Neural crest cell (in vitro differentiated cells): ENCODE data around the gene PXDC1. TPM values are rescaled to one million over a fixed set of nuclear protein-coding genes. Genes with fewer than 3 reads are reported as not detected.
"Not testable (repeated sequence)": the region's sequence is repeated elsewhere in the genome, so short reads cannot be mapped to it uniquely, and the experiment has no call there.

Experiments used
- DNase-seq: peaks from one replicate; pipeline ENCODE4 v3.0.0; 2021; ENCODE audit warnings: low read depth, mixed read lengths, low spot score
- H3K27ac Mint-ChIP-seq: one replicate; pipeline ENCODE4 v1.8.0; 2021; ENCODE audit warnings: mild to moderate bottlenecking, mixed read lengths; ENCODE audit not compliant: unreplicated experiment
- H3K27me3 Mint-ChIP-seq: 2 replicates; pipeline ENCODE4 v1.8.0; 2021; ENCODE audit warnings: low read depth, mild to moderate bottlenecking, mixed read lengths
- H3K36me3 Mint-ChIP-seq: 2 replicates; pipeline ENCODE4 v1.8.0; 2021; ENCODE audit warnings: low read depth, mild to moderate bottlenecking, mixed read lengths
- H3K4me1 Mint-ChIP-seq: 2 replicates; pipeline ENCODE4 v1.8.0; 2021; ENCODE audit warnings: mixed read lengths
- H3K4me3 Mint-ChIP-seq: one replicate; pipeline ENCODE4 v1.8.0; 2021; ENCODE audit warnings: mild to moderate bottlenecking, mixed read lengths
- H3K9me3 Mint-ChIP-seq: 2 replicates; pipeline ENCODE4 v1.8.0; 2021; ENCODE audit warnings: mixed read lengths
- total RNA-seq: library from RNA; stranded (reverse); gene quantifications from 2 replicates; pipeline ENCODE4 v1.2.1, GENCODE V29; 2021
- TF ChIP-seq, protein P1 (sequence below): fragments of 200-600 bp; sonication (generic); conservative IDR thresholded peaks from 2 replicates; pipeline ENCODE4 v1.5.0; 2021; ENCODE audit warnings: antibody characterized with exemption, mild to moderate bottlenecking

Gene PXDC1
- total RNA-seq, 1 donor from 2014 or later = 4.8 TPM

DNA sequence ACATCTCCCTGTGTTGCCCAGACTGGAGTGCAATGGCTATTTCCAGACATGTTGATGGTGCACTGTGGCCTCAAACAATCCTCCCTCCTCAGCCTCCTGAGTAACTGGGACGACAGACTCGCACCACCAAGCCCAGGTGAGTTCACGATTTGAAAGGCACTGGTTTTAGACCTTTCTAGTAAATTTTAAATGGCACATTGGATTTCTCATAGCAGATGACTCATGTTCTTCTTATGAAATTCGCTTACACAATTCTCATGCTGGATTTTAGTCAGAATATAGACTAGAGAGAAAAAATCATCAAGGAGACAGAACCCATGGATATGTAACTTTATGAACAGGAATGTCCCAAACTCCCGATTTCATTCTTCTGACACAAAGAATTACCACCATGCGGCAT, 18.1 kb upstream of the PXDC1 start:
- DNase-seq = no peak
- Mint-ChIP-seq H3K4me1 (peaks cover 11% of the 10 kb centered on the region), H3K4me3 (no peak overlapping the region), H3K9me3 (peaks cover 6% of the 10 kb centered on the region), H3K27ac (no peak overlapping the region), H3K36me3 (no peaks in the 10 kb centered on the region), H3K27me3 (peaks cover 18% of the 10 kb centered on the region)
- TF ChIP-seq, protein P1, sequence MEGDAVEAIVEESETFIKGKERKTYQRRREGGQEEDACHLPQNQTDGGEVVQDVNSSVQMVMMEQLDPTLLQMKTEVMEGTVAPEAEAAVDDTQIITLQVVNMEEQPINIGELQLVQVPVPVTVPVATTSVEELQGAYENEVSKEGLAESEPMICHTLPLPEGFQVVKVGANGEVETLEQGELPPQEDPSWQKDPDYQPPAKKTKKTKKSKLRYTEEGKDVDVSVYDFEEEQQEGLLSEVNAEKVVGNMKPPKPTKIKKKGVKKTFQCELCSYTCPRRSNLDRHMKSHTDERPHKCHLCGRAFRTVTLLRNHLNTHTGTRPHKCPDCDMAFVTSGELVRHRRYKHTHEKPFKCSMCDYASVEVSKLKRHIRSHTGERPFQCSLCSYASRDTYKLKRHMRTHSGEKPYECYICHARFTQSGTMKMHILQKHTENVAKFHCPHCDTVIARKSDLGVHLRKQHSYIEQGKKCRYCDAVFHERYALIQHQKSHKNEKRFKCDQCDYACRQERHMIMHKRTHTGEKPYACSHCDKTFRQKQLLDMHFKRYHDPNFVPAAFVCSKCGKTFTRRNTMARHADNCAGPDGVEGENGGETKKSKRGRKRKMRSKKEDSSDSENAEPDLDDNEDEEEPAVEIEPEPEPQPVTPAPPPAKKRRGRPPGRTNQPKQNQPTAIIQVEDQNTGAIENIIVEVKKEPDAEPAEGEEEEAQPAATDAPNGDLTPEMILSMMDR = no peak

DNA sequence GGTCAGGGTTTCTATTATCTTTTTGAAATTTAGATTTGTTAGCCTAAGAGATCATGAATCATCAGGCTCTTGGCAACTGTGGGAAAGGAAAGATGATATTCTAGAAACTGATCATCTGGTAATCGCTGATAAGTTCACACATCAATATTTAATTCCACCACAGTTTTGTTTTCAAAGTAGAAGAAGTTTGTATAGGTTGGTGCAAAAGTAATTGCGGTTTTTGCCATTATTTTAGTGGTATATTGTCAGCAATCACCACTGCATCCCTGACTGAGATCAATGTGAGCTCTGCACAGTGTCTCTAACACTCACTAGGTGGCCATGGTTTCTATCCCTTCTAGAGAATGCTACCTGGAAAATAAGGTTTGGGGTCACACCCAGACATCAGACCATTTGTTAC, 17.0 kb upstream of the PXDC1 start:
- DNase-seq = no peak
- Mint-ChIP-seq H3K27me3 (peaks cover 15% of the 10 kb centered on the region), H3K27ac (no peak overlapping the region), H3K9me3 (peaks cover 6% of the 10 kb centered on the region), H3K4me1 (peaks cover 11% of the 10 kb centered on the region), H3K4me3 (no peak overlapping the region), H3K36me3 (no peaks in the 10 kb centered on the region)
- TF ChIP-seq, protein P1 = no peak

DNA sequence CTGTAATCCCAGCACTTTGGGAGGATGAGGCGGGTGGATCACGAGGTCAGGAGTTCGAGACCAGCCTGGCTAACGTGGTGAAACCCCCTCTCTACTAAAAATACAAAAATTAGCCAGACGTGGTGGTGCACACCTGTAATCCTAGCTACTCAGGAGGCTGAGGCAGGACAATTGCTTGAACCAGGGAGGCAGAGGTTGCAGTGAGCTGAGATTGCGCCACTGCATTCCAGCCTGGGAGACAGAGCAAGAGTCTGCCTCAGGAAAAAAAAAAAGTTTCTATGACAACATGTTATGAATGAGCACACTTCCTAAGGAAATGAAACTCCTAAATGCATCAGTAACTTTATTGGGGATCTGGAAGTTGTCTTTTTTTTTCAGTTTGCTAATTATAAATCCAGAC, 16.0 kb upstream of the PXDC1 start:
- not testable (repeated sequence) for H3K36me3 Mint-ChIP-seq, H3K27ac Mint-ChIP-seq, H3K4me3 Mint-ChIP-seq, DNase-seq, H3K9me3 Mint-ChIP-seq
- peaks cover 12% of the 10 kb centered on the region for H3K27me3 Mint-ChIP-seq
- peaks cover 11% of the 10 kb centered on the region for H3K4me1 Mint-ChIP-seq

DNA sequence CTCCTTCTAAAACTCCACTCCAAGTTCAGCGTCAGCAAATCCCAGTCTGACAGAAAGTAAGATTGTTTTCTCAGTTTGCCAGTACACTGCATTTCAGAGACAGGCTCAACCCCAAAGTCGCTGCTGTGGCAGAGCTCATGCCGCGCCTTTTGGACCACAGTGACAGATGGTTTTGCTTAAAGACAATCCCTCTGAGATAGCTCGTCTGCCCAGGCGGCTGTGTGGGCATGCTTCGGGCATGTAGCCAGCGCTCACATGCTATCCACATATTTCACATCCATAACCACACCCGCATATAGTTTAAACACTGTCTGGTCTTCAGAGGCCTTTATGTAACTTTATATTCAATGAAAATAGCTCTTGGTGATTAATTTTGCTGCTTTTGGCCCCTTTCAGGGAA, 14.7 kb upstream of the PXDC1 start:
- DNase-seq = no peak
- TF ChIP-seq, protein P1 = no peak
- peak overlapping the region; percentile 5 for H3K27ac Mint-ChIP-seq
- peaks cover 11% of the 10 kb centered on the region for H3K4me1 Mint-ChIP-seq
- H3K9me3 Mint-ChIP-seq = no peaks in the 10 kb centered on the region
- no peaks in the 10 kb centered on the region for H3K36me3 Mint-ChIP-seq
- H3K4me3 Mint-ChIP-seq = no peak overlapping the region
- H3K27me3 Mint-ChIP-seq = peaks cover 8% of the 10 kb centered on the region

DNA sequence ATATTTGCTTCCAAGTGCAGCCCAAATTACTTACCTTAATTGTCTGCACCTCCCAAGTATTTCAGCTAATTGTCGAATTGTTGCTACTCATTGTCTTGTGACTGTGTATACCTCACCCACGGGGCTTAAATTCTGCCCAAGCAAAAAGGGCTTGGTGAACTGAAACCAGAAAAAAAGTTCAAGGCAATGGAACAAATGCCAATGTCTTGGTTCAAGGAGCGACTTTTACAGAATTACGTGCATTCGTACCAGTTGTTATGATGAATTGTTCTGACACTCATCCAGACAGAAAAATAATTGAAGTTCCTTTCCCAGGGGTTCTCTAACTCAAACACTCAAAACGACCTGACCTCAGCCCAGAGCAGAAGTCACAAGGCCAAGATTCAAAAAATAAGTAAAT, 13.9 kb upstream of the PXDC1 start:
- Mint-ChIP-seq H3K27me3 (peaks cover 5% of the 10 kb centered on the region), H3K9me3 (no peaks in the 10 kb centered on the region), H3K4me3 (no peak overlapping the region), H3K27ac (no peak overlapping the region), H3K36me3 (no peaks in the 10 kb centered on the region), H3K4me1 (peaks cover 8% of the 10 kb centered on the region)
- no peak for DNase-seq
- TF ChIP-seq, protein P1 = no peak

DNA sequence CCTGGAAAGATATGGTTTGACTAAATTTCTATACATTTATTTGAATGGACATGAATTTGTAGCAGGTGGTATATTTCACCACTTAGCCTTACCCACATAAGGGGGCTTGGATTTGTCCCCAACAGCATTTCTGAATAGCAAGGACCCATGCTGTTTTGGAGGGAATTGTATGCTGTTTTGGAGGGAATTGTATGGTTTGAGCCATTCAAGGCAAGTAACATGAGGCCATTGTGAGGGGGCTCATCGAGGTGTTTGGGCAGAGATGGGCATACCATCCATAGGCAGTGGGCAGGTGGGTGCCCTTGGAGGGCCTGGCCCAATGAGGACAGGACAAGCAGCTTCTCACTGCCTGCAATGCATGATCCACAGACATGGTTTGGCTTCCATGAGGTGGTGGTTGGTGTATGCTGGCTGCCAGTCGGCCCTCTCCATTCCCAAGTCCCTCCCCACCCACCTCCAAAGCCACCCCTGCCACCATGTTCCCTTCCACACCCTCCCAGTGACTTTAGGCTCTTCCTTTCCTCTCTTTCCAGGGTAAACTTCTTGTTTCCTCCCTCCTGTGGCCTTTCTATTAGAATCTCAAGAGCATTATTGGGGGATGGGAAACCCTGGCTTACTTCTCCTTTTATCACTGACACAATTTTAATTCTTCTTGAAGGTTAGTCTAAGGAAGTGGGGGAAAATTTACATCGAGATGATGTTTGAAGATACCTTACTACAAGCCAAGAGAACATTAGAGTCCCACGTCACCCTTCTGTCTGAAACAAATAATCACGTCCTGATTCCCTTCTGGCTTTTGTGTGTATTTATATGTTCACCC, 13.2 kb upstream of the PXDC1 start:
- Mint-ChIP-seq H3K27me3 (no peaks in the 10 kb centered on the region), H3K4me1 (peaks cover 1% of the 10 kb centered on the region), H3K4me3 (no peak overlapping the region), H3K36me3 (no peaks in the 10 kb centered on the region), H3K27ac (no peak overlapping the region), H3K9me3 (no peaks in the 10 kb centered on the region)
- no peak for DNase-seq
- TF ChIP-seq, protein P1 = no peak
